Putamen (tissue), 1 donor: ENCODE measurements around the gene LACTB.

Experiments
- DNase-seq: peaks from one replicate; pipeline ENCODE4 v3.0.0-alpha.2; 2016; ENCODE audit warnings: low spot score

The LACTB gene

GRCh38 chr15:63124506-63124905, 2.8 kb downstream of the LACTB start:
- no peak for DNase-seq

GRCh38 chr15:63126726-63127125, 5.1 kb downstream of the LACTB start:
- no peak for DNase-seq

GRCh38 chr15:63133786-63134185, 12.1 kb downstream of the LACTB start:
- DNase-seq, result no peak

GRCh38 chr15:63134245-63134985, 12.8 kb downstream of the LACTB start:
- DNase-seq, result no peak

GRCh38 chr15:63135281-63135680, 13.6 kb downstream of the LACTB start:
- DNase-seq, result no peak

- no peak for DNase-seq
These were observed 14.1 kb downstream of the LACTB start for GRCh38 chr15:63135804-63136203.

- DNase-seq, result no peak
These were observed 15.1 kb downstream of the LACTB start for GRCh38 chr15:63136742-63137141.

GRCh38 chr15:63140936-63141335, 19.3 kb downstream of the LACTB start:
- DNase-seq, result no peak

- no peak for DNase-seq
These were observed 23.8 kb downstream of the LACTB start for GRCh38 chr15:63145426-63145825.

- DNase-seq, result no peak
These were observed 25.0 kb downstream of the LACTB start for GRCh38 chr15:63146684-63147083.

GRCh38 chr15:63151665-63152064, 30.0 kb downstream of the LACTB start:
- no peak for DNase-seq

- DNase-seq, result no peak
These were observed 33.8 kb downstream of the LACTB start for GRCh38 chr15:63155486-63155885.

- peak; percentile 14 for DNase-seq
These were observed 34.5 kb downstream of the LACTB start for GRCh38 chr15:63156086-63156710.

- DNase-seq, result peak; percentile 17
These were observed 35.1 kb downstream of the LACTB start for GRCh38 chr15:63156755-63157117.

- DNase-seq, result peak; percentile 92
These were observed 35.6 kb downstream of the LACTB start, which contains the start of gene RPS27L for GRCh38 chr15:63157118-63157843. Gene RPS27L, minus strand, starts transcription at chr15:63157477. Its CDS starts 72 bp downstream, at chr15:63157405.

- DNase-seq, result peak; percentile 50
These were observed 36.3 kb downstream of the LACTB start for GRCh38 chr15:63157891-63158431.

- DNase-seq, result no peak
These were observed 39.0 kb downstream of the LACTB start for GRCh38 chr15:63160638-63161037.

- no peak for DNase-seq
These were observed 41.6 kb downstream of the LACTB start for GRCh38 chr15:63163217-63163616.

GRCh38 chr15:63165166-63165859, 43.7 kb downstream of the LACTB start:
- DNase-seq, result no peak

GRCh38 chr15:63166219-63166618, 44.6 kb downstream of the LACTB start:
- no peak for DNase-seq

GRCh38 chr15:63169788-63170187, 48.1 kb downstream of the LACTB start:
- no peak for DNase-seq

- no peak for DNase-seq
These were observed 50.7 kb downstream of the LACTB start for GRCh38 chr15:63172376-63172775.
